Measurements from ENCODE around the gene STK24. TPM values are rescaled to one million over a fixed set of nuclear protein-coding genes. Genes with fewer than 3 reads are reported as not detected.

The STK24 gene
- total RNA-seq, 2 donors from 2014 or later: 122 to 137 TPM

DNA sequence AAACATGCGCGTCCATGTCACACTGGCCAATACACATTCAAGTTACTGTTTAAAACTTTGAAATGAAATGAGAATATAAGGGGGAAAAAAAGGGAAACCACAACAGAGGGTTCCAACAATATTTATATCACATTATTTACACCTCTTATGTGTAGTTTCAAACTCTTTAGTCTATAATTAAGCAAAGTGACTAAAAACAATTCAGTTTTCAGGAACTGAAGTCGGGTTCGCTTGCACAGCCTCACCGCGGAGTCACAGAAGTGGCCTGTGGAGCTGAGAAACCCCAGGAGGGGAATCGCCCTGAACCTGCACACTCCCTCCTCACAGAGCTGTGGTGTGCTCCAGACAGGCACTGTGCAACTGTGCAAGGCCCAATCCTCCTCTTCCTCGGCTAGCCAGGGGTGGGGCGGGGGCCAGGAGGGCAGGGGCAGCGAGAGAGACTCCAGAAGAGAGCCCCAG lies 75.9 kb downstream of the STK24 start:
- H3K9me3 Mint-ChIP-seq: no peaks in the 10 kb centered on the region
- ATAC-seq: no peak
- peak overlapping the region in 1 of 2 donors; percentile 65 for H3K27ac Mint-ChIP-seq
- peaks cover 0 to 25% of the 10 kb centered on the region in 2 donors for H3K36me3 Mint-ChIP-seq
- DNase-seq (ENCODE audit: low spot score in 2 of 2): no peak

GRCh38 chr13:98496966-98497365 lies 79.9 kb downstream of the STK24 start:
- peak in 1 of 2 donors; percentile 49 for DNase-seq (ENCODE audit: low spot score in 2 of 2)
- no peak for ATAC-seq
- Mint-ChIP-seq H3K27ac (peak overlapping the region; percentile 57 to 93), H3K36me3 (peaks cover 0 to 11% of the 10 kb centered on the region in 2 donors), H3K9me3 (no peaks in the 10 kb centered on the region)

DNA sequence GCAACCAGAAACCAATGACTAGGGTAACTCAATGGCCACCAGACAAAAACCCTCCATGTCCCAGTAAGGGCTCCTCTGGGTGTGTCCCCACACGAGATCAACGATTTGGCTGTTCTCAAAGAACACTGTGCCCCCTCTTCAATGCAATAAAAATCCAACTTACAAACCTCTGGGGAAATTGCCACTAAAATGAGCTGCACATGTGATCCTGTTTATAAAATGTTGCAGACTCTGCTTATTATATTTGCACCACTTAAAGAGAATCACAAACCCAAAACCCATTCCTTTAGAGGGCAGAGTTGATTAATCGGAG lies 80.5 kb downstream of the STK24 start:
- no peak for ATAC-seq
- Mint-ChIP-seq H3K27ac (peak overlapping the region in 1 of 2 donors; percentile 57), H3K36me3 (peaks cover 0 to 11% of the 10 kb centered on the region in 2 donors), H3K9me3 (no peaks in the 10 kb centered on the region)
- no peak for DNase-seq (ENCODE audit: low spot score in 2 of 2)

- no peak for ATAC-seq
- peak overlapping the region in 1 of 2 donors; percentile 57 for H3K27ac Mint-ChIP-seq
- peak in 1 of 2 donors; percentile 33 for DNase-seq (ENCODE audit: low spot score in 2 of 2)
Observed at GRCh38 chr13:98495627-98496478, 81.1 kb downstream of the STK24 start.

GRCh38 chr13:98494769-98495168 lies 82.1 kb downstream of the STK24 start:
- Mint-ChIP-seq H3K36me3 (peaks cover 0 to 10% of the 10 kb centered on the region in 2 donors), H3K9me3 (no peaks in the 10 kb centered on the region), H3K27ac (peak overlapping the region in 1 of 2 donors; percentile 21)
- DNase-seq (ENCODE audit: low spot score in 2 of 2): peak in 1 of 2 donors; percentile 48
- ATAC-seq: no peak

More at GRCh38 chr13:98495627-98496478, 81.1 kb downstream of the STK24 start:
- no peaks in the 10 kb centered on the region for H3K9me3 Mint-ChIP-seq
- H3K36me3 Mint-ChIP-seq: peaks cover 0 to 11% of the 10 kb centered on the region in 2 donors

DNA sequence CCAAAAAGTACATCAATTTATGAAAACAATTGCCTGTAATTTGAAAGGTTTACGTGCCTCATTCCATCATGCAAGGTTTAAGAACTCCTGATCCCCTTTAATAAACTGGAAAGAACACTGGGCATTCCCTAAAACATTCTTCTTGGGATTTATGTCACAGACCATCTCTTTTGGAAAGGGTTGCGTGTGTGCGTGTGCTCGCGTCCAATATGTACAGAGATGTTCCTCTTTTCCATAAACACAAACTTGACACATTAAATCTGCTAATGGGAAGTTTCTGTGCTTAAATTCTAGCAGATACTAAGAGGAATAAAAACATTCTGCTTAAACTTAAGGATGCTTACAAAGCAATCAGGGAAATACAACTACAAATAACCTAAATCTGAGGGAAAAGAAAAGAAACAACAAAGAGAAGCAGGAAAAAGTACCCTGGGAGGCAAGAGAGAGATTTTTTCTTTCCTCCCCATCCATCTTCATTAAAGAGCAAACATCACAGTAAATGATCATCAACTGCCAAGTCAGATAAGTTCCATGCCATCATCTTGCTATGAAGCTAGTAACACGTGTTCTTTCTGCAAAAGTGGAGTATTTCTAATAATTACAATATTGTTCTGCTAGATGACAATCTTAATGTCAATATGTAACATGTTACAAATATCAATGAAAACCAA lies 83.7 kb downstream of the STK24 start:
- H3K36me3 Mint-ChIP-seq: no peaks in the 10 kb centered on the region
- DNase-seq (ENCODE audit: low spot score in 2 of 2) (no peak), ATAC-seq (no peak)
- peak overlapping the region; percentile 45 to 54 for H3K27ac Mint-ChIP-seq
- no peaks in the 10 kb centered on the region for H3K9me3 Mint-ChIP-seq

DNA sequence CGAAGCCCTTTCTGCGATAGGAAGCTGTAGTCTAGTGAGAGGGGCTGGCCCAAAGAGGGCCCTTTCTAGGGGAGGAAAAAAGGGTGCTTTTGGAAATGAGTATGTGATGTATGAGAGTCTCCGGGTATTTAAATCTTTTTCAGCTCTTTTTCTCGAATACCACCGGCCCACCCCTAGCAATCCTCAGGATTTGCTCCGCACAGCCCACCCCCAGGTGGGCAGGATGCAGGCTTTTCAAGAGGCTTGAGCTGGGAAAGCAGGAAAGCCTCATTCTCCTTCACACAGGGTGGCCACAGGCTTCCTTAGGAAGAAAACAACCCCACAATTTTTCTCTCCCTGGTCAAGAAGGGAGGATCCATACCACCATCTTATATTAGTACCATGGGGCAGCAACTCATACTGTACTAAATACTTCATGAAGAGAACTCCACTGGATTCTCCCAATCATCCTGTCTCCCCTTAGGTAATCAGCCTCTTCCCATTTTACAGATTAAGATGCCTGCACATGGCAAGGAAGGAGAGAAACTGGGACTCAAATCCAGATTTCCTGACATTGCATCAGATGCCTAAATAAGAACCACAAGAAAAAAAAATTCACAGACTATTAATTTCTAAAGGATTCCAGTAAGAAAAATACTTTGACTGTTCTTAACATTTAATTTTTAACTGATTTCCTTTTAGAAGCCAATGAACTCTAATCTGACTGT lies 84.4 kb downstream of the STK24 start:
- H3K27ac Mint-ChIP-seq: peak overlapping the region in 1 of 2 donors; percentile 54
- ATAC-seq (no peak), DNase-seq (ENCODE audit: low spot score in 2 of 2) (no peak)
- H3K9me3 Mint-ChIP-seq: no peaks in the 10 kb centered on the region
- H3K36me3 Mint-ChIP-seq: no peaks in the 10 kb centered on the region

DNA sequence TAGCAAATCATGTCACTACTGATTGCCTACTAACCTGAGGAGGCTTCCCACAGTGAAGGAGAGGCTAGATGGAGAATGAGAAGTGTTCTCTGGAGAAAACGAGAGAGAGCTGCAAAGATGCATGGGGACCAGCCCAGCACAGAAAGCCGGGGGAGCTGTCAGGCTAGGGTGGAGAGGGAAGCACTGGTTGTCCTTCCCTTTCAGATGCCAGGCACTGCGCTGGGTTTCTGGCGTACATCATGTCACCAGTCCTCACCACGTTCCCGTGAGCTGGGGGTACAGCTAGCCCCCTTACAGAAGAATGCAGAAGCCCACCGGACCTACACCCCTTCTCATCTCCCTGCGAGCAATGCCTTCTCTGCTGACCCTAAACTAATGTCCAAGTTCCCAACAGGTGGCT lies 86.0 kb downstream of the STK24 start:
- Mint-ChIP-seq H3K27ac (no peak overlapping the region), H3K36me3 (no peaks in the 10 kb centered on the region), H3K9me3 (no peaks in the 10 kb centered on the region)
- ATAC-seq (no peak), DNase-seq (ENCODE audit: low spot score in 2 of 2) (no peak)

- DNase-seq (ENCODE audit: low spot score in 2 of 2): no peak
- Mint-ChIP-seq H3K36me3 (no peaks in the 10 kb centered on the region), H3K9me3 (no peaks in the 10 kb centered on the region), H3K27ac (peak overlapping the region in 1 of 2 donors; percentile 26)
- ATAC-seq: no peak
Observed at GRCh38 chr13:98490195-98490836, 86.6 kb downstream of the STK24 start.

GRCh38 chr13:98489446-98490194 lies 87.3 kb downstream of the STK24 start:
- DNase-seq (ENCODE audit: low spot score in 2 of 2): peak in 1 of 2 donors; percentile 35
- Mint-ChIP-seq H3K9me3 (no peaks in the 10 kb centered on the region), H3K36me3 (no peaks in the 10 kb centered on the region), H3K27ac (peak overlapping the region; percentile 26 to 55)
- ATAC-seq: no peak

- H3K36me3 Mint-ChIP-seq: no peaks in the 10 kb centered on the region
- no peak for ATAC-seq
- H3K27ac Mint-ChIP-seq: peak overlapping the region; percentile 35 to 81
- no peaks in the 10 kb centered on the region for H3K9me3 Mint-ChIP-seq
- DNase-seq (ENCODE audit: low spot score in 2 of 2): no peak
Observed at GRCh38 chr13:98488736-98489135, 88.2 kb downstream of the STK24 start.

DNA sequence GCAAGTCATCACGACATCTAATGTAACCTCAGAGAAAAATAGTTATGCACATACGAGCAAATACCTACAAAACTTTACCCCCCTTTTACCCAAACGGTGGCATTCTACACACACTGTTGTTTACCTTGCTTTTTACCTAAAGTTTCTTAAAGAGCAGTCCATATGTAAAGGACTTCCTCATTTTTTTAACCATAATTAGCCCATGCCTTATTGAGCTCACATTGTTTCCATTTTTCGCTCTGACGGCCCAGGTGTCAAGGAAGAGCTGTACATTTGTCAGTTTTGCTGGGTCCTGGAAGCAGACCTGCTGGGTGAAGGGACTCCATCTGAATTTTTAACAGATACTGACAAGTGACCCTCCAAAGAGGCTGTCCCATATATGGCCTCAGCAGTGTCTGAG lies 89.4 kb downstream of the STK24 start:
- peak overlapping the region in 1 of 2 donors; percentile 67 for H3K27ac Mint-ChIP-seq
- DNase-seq (ENCODE audit: low spot score in 2 of 2) (no peak), ATAC-seq (no peak)
- H3K9me3 Mint-ChIP-seq: no peaks in the 10 kb centered on the region
- no peaks in the 10 kb centered on the region for H3K36me3 Mint-ChIP-seq

- DNase-seq (ENCODE audit: low spot score in 2 of 2) (no peak), ATAC-seq (no peak)
- Mint-ChIP-seq H3K9me3 (no peaks in the 10 kb centered on the region), H3K27ac (peak overlapping the region in 1 of 2 donors; percentile 67), H3K36me3 (no peaks in the 10 kb centered on the region)
Observed at GRCh38 chr13:98487016-98487415, 89.9 kb downstream of the STK24 start.

- Mint-ChIP-seq H3K9me3 (no peaks in the 10 kb centered on the region), H3K27ac (no peak overlapping the region), H3K36me3 (no peaks in the 10 kb centered on the region)
- DNase-seq (ENCODE audit: low spot score in 2 of 2) (peak in 1 of 2 donors; percentile 47), ATAC-seq (no peak)
Observed at GRCh38 chr13:98486412-98486811, 90.5 kb downstream of the STK24 start.

GRCh38 chr13:98485561-98485960 lies 91.3 kb downstream of the STK24 start:
- ATAC-seq: no peak
- DNase-seq (ENCODE audit: low spot score in 2 of 2): no peak
- H3K36me3 Mint-ChIP-seq: peaks cover 0 to 6% of the 10 kb centered on the region in 2 donors
- H3K9me3 Mint-ChIP-seq: no peaks in the 10 kb centered on the region
- peak overlapping the region; percentile 69 to 80 for H3K27ac Mint-ChIP-seq
